Right hindlimb (tissue), 1 donor: ENCODE measurements around the gene ICA1.

ENCODE experiments used
- DNase-seq: peaks from one replicate; pipeline ENCODE4 v3.0.0-alpha.2; 2018

ICA1 gene

DNA sequence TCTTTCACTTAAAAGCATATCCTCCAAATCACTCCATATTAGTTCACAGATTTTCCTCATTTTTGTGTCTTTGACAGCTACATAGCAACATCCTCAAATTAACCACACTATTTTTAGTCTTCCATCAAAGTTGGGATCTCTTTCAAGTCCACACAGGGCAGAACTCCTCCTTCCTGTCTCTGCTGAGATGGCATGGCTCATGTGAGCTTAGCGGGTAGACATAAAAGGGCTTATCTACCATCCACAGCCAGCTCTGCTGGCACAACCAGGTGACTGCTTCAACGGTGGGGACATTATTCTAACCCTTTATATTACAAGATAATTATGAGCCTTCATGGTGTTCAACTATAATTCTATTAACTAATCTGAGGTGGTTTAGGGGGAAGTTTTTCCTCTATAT is 35.5 kb downstream of the ICA1 start:
- no peak for DNase-seq

GRCh38 chr7:8221567-8221966 is 40.4 kb downstream of the ICA1 start:
- no peak for DNase-seq

GRCh38 chr7:8221101-8221495 is 40.9 kb downstream of the ICA1 start:
- DNase-seq, result no peak

GRCh38 chr7:8220376-8221100 is 41.4 kb downstream of the ICA1 start:
- no peak for DNase-seq

DNA sequence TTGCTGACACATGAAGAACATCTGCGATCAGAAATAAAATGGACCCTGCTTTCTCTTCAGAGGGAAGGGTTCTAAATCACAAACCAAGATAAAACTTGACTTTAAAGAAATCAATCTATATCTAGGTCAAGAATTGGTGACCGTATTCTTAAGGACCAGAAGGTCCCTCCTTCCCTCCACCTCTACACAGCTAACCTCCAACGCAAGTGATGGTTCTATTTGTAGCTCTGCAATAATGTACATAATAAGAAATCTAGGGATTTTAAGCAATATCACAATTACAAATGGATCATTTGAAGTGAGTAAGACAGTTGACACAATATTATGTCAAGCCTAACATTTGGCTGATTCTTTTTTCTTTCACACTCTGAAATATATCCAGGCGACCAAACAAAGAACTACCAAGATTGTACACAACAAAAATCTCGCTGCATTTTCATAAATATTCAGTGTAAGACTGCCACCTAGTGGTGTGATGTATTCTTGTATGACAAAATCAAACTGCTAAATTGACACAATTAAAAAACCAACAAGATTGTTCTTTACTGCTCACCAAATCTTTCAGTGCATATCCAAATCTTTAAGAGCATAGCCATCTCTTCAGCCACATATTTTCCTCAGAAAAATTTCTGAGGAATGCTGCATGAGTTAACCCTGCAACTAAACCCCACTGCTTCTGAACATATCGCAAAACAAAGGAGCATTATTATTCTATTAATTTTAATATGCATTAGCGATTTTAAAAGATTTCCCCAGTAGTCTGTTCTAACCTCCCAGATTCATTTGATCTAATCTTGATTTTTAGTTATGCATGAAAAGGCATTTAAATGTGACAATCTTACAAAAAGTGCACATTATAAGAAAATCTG is 44.5 kb downstream of the ICA1 start:
- DNase-seq, result no peak

GRCh38 chr7:8216334-8216690 is 45.7 kb downstream of the ICA1 start:
- no peak for DNase-seq

DNA sequence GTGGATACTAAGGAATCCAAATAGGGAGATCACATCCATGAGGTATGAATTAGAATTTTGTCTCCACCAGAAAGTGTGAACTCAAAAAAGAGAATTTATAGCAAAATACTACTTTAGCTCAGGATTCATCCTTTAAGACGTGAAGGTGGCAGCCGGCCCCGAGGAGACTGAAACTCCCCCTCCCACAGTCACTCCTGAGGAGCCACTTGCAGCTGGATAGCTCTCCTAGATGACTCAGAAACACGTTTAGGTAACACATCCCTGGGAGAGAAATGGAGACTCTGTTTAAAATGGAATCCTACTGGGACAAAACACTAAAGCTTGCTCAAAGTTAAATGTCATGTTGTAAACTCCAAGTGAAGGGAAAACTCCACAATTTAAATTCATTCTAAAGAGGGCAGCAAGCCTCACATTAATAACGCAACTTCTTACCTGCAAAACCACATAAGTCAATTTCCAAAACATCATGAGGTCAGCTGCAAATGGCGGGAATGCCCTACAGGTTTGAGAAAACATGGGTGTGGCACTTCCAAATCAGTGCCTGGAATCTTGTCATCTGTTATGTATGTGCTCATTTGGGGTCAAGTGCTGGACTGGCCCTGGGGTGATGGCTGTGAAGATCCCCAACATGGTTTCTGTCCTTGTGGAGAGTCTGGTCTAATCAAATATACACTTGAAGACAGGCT is 46.2 kb downstream of the ICA1 start:
- no peak for DNase-seq

GRCh38 chr7:8214244-8214824 is 47.6 kb downstream of the ICA1 start:
- DNase-seq, result no peak

- DNase-seq, result no peak
Observed at GRCh38 chr7:8213381-8213780, 48.6 kb downstream of the ICA1 start.

GRCh38 chr7:8212638-8213037 is 49.3 kb downstream of the ICA1 start:
- DNase-seq, result no peak

GRCh38 chr7:8211725-8212096 is 50.3 kb downstream of the ICA1 start:
- DNase-seq, result no peak

DNA sequence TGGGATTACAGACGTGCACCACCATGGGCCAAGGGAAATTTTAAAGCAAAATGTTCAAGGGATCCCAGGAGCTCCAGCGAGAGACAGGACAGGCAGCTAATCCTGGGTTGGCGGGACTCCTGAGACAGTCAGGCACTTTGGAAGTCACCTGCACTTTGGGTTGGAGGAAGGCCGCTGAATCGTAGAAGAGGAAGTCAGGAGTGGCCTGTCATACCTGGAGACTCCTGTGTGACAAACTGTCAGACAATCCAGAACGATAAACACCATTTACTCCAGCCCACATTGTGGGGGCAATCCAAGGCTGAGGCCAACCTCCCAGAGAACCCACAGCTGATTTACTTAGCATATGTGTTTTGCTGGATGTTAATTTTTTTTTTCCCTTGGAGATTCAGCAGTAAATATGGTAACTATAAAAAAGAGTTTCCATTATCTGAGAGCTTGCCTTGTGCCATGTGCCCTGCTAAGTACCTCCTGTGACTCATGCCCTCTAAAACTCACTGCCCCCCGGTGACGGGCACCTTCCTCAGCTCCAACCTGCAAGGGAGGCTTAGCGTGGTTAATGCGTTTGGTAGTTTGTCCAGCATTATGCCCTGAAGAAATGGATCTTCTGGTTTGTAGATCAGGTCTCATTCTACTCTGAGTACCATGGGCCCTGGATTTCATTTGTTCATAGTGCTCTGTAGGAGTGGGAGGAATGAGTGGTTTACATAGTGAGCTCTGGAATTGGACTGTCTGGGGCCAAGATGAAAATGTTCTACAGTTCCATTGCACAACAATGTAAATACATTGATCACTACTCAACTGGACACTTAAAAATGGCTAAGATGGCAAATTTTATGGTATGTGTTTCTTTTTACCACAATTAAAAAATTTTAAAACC is 50.9 kb downstream of the ICA1 start:
- DNase-seq, result no peak

- no peak for DNase-seq
Observed at GRCh38 chr7:8209353-8209752, 52.6 kb downstream of the ICA1 start.

GRCh38 chr7:8208816-8209215 is 53.2 kb downstream of the ICA1 start:
- DNase-seq, result no peak

DNA sequence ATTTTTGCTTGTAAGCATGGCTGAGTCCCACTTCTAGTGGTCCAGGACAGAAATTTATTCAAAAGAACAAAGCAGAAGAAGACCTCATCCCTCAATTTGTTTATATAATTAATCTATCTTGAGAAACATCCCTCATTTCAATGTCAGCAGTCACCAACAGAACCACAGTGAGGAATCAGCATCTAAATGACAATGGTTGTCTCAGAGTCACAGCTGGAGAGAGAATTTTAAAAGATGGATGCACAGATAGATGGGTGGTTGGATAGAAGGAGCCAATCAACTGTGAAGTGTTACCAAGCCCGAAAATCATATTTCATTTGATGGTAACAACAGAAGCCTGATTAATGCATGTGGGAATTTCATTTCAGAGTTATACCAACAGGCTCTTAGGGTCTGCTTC is 55.0 kb downstream of the ICA1 start:
- DNase-seq, result no peak

DNA sequence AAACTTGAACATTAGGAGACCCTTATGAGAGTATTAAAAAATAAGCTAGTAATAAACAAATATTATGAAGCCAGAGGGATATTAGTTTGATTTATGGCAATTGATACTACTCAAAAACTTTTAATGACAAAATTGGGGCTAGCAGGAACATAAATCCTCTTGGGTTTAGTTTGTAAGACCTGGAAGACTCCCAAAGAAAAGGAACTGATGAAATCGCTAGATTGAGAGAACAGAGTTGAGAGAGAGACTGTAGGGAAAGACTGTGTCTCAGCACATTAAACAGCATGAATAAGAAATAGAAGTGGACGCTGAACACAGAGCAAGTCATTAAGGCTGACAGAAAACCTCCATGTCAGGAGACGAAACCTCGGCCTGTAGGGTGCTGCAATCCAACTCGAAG is 56.4 kb downstream of the ICA1 start:
- DNase-seq, result no peak

GRCh38 chr7:8205031-8205387 is 57.0 kb downstream of the ICA1 start:
- DNase-seq, result no peak

DNA sequence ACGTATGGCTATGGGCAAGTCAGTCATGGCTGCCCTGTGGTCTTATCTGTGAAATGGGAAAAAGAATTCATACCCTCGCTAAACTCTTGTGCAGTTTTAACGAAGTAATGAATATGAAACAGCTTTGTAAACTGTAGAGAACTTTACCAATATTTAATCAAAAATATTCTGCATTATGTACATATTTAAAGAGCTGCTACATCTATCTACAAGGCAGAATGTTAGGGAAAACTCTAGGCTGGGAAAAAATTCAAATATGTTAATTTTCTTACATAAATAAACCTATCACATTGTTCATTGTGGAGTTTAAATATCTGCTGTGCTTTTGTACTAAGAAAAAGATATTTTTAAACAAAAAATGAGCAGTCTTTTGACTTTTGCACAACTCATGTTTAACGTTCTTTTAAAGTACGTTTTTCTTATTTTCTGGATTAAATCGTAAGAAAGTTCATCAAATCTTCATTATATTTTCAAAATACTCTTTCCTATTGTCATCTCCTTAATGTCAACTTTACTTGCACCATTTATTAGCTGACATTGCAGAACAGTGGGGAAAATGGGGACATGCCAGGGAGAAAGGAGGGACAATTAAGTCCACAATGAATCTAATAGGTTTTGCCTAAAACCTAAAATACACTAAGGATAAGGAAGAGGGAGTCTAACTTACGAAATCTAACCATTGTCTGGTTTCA is 57.5 kb downstream of the ICA1 start:
- no peak for DNase-seq

GRCh38 chr7:8201846-8202441 is 60.0 kb downstream of the ICA1 start:
- no peak for DNase-seq

DNA sequence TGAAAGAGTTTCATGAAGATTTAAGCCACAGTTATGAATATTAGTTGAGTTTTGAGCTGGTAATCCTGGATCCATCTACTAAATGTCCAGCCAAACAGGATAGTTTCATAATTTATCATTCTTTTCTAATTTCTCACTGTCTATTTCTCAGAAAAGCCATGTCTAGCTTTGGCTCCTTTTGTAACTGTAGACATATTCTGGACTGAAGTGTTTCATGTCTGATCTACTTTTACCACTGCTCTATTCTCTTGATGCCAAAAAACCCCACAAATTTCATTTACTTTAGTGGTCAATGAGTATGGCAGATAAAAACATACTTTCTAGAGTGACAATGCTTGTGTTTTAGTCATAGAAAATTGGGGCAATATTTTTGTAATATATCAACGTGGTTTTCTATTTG is 61.2 kb downstream of the ICA1 start:
- DNase-seq, result no peak

DNA sequence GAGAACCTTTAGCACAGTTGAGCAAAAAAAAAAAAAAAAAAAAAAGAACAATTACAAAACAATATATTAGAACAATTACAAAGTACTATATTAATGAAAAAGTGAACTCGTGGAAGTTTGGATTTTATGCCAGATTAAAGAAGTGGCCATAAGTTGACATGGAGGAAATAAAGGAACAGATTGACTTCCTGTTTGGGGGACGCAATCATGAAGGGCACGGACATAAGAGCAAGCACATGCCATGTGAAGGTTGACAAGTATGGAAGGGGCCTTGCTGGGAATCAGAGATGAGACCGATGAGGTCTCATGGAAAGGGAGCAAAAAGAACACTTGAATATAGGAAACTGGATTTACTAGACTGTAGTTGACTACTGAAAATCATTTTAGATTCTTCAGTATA is 61.7 kb downstream of the ICA1 start:
- no peak for DNase-seq
